OCI-LY7 (cell line): ENCODE results near the gene PACSIN2.

Experiments
- CTCF ChIP-seq: fragments of 200-600 bp; sonication (generic); conservative IDR thresholded peaks from 2 replicates; pipeline ENCODE4 v1.5.1; 2014; ENCODE audit warnings: mild to moderate bottlenecking, antibody characterized with exemption, low read length, moderate library complexity, mixed read lengths
- EZH2phosphoT487 ChIP-seq: fragments of 200-600 bp; sonication (generic); IDR thresholded peaks from 2 replicates; pipeline ENCODE4 v1.6.1; 2018; ENCODE audit warnings: low read depth, borderline replicate concordance, mild to moderate bottlenecking, mixed run types, antibody characterized with exemption, low read length, moderate library complexity, mixed read lengths

DNA sequence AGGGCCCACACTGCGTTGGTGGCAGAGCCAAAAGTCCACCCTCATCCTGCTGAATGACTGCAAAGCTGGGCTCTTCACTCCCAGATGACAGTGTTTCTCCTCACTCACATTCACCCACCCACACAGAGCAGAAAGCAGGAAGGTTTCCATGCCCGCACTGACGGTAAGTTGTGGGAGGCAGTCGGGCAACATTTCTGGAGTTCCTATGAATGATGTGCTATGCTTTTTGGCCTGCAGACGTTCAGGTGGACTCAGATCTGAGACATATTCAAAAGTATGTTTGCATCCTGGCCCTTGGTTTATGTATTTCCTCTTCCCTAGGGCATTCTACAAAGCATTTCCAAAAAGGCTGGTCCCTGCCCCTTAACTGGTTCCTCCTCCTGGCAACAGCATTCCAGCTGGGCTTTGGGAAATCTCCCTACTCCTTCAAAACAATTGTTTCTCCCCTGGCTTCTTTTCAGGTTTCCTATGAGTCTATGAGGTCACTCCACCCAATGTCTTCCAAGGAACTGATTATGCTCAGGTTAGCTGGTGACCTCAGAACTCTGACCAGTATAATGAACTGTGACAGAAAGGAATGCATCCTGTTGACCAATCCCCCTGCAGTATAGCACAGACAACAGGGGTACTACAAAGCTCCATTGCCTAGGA is 36.4 kb downstream of the PACSIN2 start:
- TF ChIP-seq CTCF: no peak
- no peak for TF ChIP-seq EZH2phosphoT487
